Keratinocyte (primary cell): ENCODE measurements around the gene MRPS14. TPM values are rescaled to one million over a fixed set of nuclear protein-coding genes. Genes with fewer than 3 reads are reported as not detected.

ENCODE experiments used
- DNase-seq: peaks from one replicate; pipeline ENCODE4 v3.0.0-alpha.2; 2011; ENCODE audit warnings: low read depth, missing footprints, low spot score
- FAIRE-seq: peaks from 2 replicates; lab custom pipeline; 2011; peaks lifted over from hg19 to GRCh38; lab: Jason Lieb, UNC
- H2AFZ ChIP-seq: 2 replicates; pipeline ENCODE4 v1.6.0; 2012; ENCODE audit warnings: low read length, control low read depth, inconsistent platforms; ENCODE audit not compliant: control insufficient read depth
- H3K27ac ChIP-seq: 2 replicates; pipeline ENCODE4 v1.5.1; 2011; ENCODE audit warnings: low read length; ENCODE audit not compliant: control insufficient read depth, insufficient read depth
- H3K27me3 ChIP-seq: 3 replicates; pipeline ENCODE4 v1.6.0; 2011; ENCODE audit warnings: low read length; ENCODE audit not compliant: control insufficient read depth, insufficient read depth; ENCODE audit errors: extremely low read depth
- H3K36me3 ChIP-seq, 2 experiments: 2 replicates in 1 of 2; 3 replicates in 1 of 2; pipeline ENCODE4 v1.5.1; 2011; ENCODE audit warnings: low read length in 2 of 2, mild to moderate bottlenecking in 1 of 2; ENCODE audit not compliant: control insufficient read depth in 2 of 2, insufficient read depth in 2 of 2; ENCODE audit errors: extremely low read depth in 1 of 2
- H3K4me1 ChIP-seq: 3 replicates; pipeline ENCODE4 v1.5.1; 2011; ENCODE audit warnings: low read length; ENCODE audit not compliant: control insufficient read depth, insufficient read depth; ENCODE audit errors: extremely low read depth
- H3K4me2 ChIP-seq: 3 replicates; pipeline ENCODE4 v1.6.0; 2011; ENCODE audit warnings: low read depth, low read length; ENCODE audit not compliant: control insufficient read depth, insufficient read depth; ENCODE audit errors: extremely low read depth
- H3K4me3 ChIP-seq, 3 experiments: fragments of 200-600 bp in 1 of 3; sonication (generic) in 1 of 3; 2 replicates in 2 of 3; 3 replicates in 1 of 3; pipeline ENCODE4 v1.5.1; 2011 to 2016; ENCODE audit warnings: low read length in 3 of 3, mild to moderate bottlenecking in 3 of 3, control low read depth in 2 of 3, inconsistent platforms in 1 of 3, low read depth in 1 of 3, mixed read lengths in 1 of 3, mixed run types in 1 of 3, moderate library complexity in 1 of 3; ENCODE audit not compliant: control insufficient read depth in 2 of 3, insufficient read depth in 2 of 3; ENCODE audit errors: extremely low read depth in 1 of 3
- H3K79me2 ChIP-seq: 2 replicates; pipeline ENCODE4 v1.6.0; 2012; ENCODE audit warnings: low read length; ENCODE audit not compliant: control insufficient read depth, insufficient read depth
- H3K9ac ChIP-seq: 3 replicates; pipeline ENCODE4 v1.6.0; 2011; ENCODE audit warnings: low read length; ENCODE audit not compliant: control insufficient read depth, insufficient read depth; ENCODE audit errors: extremely low read depth
- H3K9me1 ChIP-seq: 3 replicates; pipeline ENCODE4 v1.6.0; 2011; ENCODE audit warnings: low read length; ENCODE audit not compliant: control insufficient read depth, insufficient read depth; ENCODE audit errors: extremely low read depth
- H3K9me3 ChIP-seq: 2 replicates; pipeline ENCODE4 v1.5.1; 2012; ENCODE audit warnings: low read depth, low read length; ENCODE audit not compliant: control insufficient read depth
- H4K20me1 ChIP-seq: 3 replicates; pipeline ENCODE4 v1.6.0; 2011; ENCODE audit warnings: low read length; ENCODE audit not compliant: control insufficient read depth, insufficient read depth; ENCODE audit errors: extremely low read depth
- EZH2 ChIP-seq: IDR thresholded peaks from one replicate; pipeline ENCODE4 v1.6.1; 2012; ENCODE audit warnings: inconsistent platforms, mild to moderate bottlenecking, low read length, moderate library complexity
- dilution Hi-C: fragments of 300-500 bp; cut with MboI; formaldehyde crosslinking; loops from one replicate; pipeline ENCODE4 v1.7.0; 2020; ENCODE audit warnings: low sequenced_read_pairs; ENCODE audit not compliant: extremely low pct_ligation_motif_present
- polyA plus RNA-seq, 5 experiments: library from polyadenylated mRNA; depleted of rRNA in 3 of 5; stranded (reverse) in 3 of 5; stranded (forward) in 1 of 5; unstranded in 1 of 5; fragments of >200 nt; gene quantifications; 1 replicate in 1 of 5; 2 replicates in 3 of 5; 3 replicates in 1 of 5; pipeline versions ENCODE4 v1.2.1 to v1.2.3, GENCODE V29; 2011 to 2012; ENCODE audit warnings: missing spikeins in 2 of 5, low read depth in 1 of 5, low replicate concordance in 1 of 5
- TF ChIP-seq, protein P1 (sequence below), 3 experiments: IDR thresholded peaks in 1 of 3; conservative IDR thresholded peaks in 1 of 3; optimal IDR thresholded peaks in 1 of 3; 2 replicates in 2 of 3; 3 replicates in 1 of 3; pipeline versions ENCODE3 to v1.5.1; 2011; ENCODE audit warnings: low read length in 3 of 3, mild to moderate bottlenecking in 3 of 3, moderate library complexity in 2 of 3, control low read depth in 1 of 3, inconsistent platforms in 1 of 3; ENCODE audit not compliant: insufficient read depth in 2 of 3; ENCODE audit errors: extremely low read depth in 1 of 3

The MRPS14 gene
- polyA plus RNA-seq, 1 donor (not counting 4 experiments of a cell fraction or from before 2014, with no cell fraction given) = 35.2 TPM

DNA sequence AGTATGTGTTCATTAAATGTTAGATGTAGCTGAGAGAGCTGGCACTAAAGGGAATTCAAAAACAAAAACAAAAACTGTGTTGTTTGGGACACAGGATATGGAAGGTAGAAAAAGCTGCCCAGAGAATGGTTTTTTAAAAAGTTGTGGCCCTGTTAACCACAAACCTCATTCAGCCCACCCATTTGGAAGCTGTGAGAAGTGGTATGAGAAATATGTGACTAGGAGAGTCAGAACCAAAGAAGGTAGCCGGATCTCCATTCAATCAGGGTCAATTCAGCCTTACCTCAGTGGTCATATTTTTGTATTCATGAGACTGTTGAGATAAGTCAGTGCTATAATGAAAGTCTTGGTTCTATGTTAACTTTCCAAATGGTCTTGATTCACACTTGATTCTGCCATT lies 53.2 kb downstream of the MRPS14 start:
- Histone ChIP-seq H3K4me1 (peaks cover 18% of the 10 kb centered on the region), H3K4me3 (no peak overlapping the region), H3K27ac (no peak overlapping the region), H3K79me2 (no peaks in the 10 kb centered on the region), H3K27me3 (no peaks in the 10 kb centered on the region), H3K9ac (no peak overlapping the region), H2AFZ (no peak overlapping the region), H3K36me3 (no peaks in the 10 kb centered on the region), H3K9me3 (no peaks in the 10 kb centered on the region), H4K20me1 (no peaks in the 10 kb centered on the region), H3K9me1 (no peaks in the 10 kb centered on the region), H3K4me2 (no peak overlapping the region)
- DNase-seq (no peak), FAIRE-seq (no peak)
- no peak for TF ChIP-seq EZH2
- TF ChIP-seq, protein P1, sequence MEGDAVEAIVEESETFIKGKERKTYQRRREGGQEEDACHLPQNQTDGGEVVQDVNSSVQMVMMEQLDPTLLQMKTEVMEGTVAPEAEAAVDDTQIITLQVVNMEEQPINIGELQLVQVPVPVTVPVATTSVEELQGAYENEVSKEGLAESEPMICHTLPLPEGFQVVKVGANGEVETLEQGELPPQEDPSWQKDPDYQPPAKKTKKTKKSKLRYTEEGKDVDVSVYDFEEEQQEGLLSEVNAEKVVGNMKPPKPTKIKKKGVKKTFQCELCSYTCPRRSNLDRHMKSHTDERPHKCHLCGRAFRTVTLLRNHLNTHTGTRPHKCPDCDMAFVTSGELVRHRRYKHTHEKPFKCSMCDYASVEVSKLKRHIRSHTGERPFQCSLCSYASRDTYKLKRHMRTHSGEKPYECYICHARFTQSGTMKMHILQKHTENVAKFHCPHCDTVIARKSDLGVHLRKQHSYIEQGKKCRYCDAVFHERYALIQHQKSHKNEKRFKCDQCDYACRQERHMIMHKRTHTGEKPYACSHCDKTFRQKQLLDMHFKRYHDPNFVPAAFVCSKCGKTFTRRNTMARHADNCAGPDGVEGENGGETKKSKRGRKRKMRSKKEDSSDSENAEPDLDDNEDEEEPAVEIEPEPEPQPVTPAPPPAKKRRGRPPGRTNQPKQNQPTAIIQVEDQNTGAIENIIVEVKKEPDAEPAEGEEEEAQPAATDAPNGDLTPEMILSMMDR (optimal IDR thresholded peaks at IDR 0.05 in 1 of 3, IDR thresholded peaks at IDR 0.05 in 1 of 3, conservative IDR thresholded peaks at IDR 0.05 in 1 of 3; ENCODE audit: extremely low read depth in 1 of 3, insufficient read depth in 2 of 3, low read length in 3 of 3) = no peak
- dilution Hi-C loops = no loop called here

DNA sequence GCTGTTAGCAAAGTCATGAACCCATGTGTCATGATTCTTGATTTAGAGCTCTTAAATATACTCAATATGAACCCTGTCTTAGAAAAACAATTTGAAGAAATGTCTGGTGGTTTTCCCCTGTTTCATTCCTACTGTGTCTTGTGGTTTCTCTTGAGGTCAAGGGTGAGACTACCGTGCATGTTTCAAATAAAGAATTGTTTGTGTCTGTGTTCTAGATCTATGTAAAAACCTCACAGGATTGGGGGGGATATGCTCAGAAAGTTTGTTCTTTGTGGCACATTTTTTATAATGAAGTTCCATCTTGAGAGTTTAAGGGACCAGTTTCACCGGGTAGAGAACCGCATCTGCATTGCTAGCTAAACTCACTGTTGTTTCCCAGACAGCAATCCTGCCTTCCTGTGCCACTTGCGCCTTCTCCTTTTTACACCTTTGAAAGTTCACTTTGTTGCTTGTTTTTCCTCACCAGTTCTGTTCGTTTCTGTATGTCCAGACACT lies 54.4 kb downstream of the MRPS14 start:
- no peaks in the 10 kb centered on the region for H3K9me1 ChIP-seq
- no peak for FAIRE-seq
- no peaks in the 10 kb centered on the region for H3K36me3 ChIP-seq
- H3K27me3 ChIP-seq = no peaks in the 10 kb centered on the region
- DNase-seq = no peak
- no peaks in the 10 kb centered on the region for H4K20me1 ChIP-seq
- H3K9me3 ChIP-seq = no peaks in the 10 kb centered on the region
- dilution Hi-C loops = no loop called here
- no peaks in the 10 kb centered on the region for H3K79me2 ChIP-seq
- H2AFZ ChIP-seq = no peak overlapping the region
- H3K27ac ChIP-seq = no peak overlapping the region
- H3K4me2 ChIP-seq = no peak overlapping the region
- H3K4me1 ChIP-seq = peaks cover 30% of the 10 kb centered on the region
- H3K9ac ChIP-seq = no peak overlapping the region
- TF ChIP-seq, protein P1 (optimal IDR thresholded peaks at IDR 0.05 in 1 of 3, IDR thresholded peaks at IDR 0.05 in 1 of 3, conservative IDR thresholded peaks at IDR 0.05 in 1 of 3; ENCODE audit: extremely low read depth in 1 of 3, insufficient read depth in 2 of 3, low read length in 3 of 3) = no peak
- TF ChIP-seq EZH2 = no peak
- H3K4me3 ChIP-seq = no peak overlapping the region
